NCI-H446 (cell line): ENCODE measurements around the gene ITSN2.

Source experiments
- DNase-seq, 2 experiments: peaks; one replicate each; lab custom pipeline; 2025; lab: John Stamatoyannopoulos, UW

Gene ITSN2

DNA sequence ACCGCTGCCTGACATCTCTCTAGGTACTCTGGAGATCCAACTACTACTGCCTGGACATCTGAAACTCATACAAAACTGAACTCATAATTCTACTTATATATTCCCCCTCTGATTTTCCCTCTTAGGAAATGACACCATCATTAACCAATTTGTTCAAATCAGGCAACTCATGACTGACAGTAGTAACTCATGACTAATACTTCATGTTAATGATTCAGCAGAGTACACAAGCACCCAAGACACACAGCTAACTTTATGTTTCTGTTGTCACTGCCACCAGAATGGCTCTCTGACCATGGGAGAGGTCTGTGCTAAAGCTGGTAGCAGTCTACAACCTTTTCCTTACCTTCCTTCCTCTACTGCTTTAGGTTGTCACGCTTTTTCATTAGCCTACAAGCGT is 91.1 kb downstream of the ITSN2 start:
- no peak for DNase-seq

DNA sequence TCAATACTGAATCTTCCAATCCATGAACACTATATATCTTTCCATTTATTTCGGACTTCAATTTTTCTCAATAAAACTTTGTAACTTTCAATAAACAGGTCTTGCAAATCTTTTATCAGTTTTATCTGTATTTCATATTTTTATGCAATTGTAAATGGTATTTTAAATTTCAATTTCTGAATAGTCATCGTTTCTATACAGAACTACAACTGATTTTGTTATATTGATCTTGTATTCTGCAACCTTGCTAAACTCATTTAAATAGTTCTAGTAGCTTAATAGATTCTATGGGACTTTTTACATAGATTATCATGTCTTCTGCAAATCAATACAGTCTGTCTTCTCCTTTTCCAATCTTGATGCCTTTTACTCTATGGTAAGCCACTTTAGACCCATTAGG is 95.1 kb downstream of the ITSN2 start:
- no peak for DNase-seq

DNA sequence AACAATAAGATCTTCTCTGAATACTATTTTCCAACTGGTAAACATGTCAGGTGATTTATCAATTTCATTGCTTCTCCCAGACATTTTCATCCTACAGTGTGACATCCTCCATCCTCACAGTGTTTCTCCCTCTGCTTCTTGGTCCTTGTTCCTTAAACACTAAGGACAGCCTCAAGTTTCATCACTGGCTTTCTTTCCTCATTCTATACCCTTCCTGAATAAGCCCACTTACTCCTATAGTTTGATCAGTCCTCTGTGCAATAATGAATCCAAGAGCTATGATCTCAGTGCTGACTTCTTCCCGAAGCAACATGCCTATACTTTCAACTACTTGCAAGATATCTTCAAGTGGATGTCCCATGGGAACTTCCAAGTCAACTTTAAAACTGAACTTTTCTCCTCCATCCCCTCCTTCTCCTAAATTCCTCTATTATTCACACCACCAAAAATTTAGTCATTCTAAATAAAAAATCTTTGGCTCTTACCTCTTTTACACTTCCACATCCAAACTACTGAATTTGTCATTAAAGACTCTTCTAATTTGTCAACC is 97.8 kb downstream of the ITSN2 start:
- no peak for DNase-seq

DNA sequence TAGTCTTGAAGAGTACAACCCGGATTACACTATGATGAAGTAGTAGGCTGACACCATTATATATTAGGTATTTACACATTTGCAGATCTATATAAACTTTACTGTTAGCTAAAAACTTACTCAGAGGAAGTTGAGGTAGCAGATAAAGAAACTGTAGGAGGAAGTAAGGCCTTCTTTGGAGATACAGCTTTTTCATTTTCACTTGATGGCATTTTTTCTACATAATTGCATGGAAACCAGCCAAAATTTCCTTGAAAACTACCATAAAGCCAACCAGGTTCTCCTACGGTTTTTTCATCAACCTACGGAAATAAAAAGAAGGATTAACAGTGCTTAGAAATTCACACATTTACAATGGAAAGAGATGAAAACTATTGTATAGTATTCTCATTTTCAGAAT is 98.9 kb downstream of the ITSN2 start:
- DNase-seq, result no peak

DNA sequence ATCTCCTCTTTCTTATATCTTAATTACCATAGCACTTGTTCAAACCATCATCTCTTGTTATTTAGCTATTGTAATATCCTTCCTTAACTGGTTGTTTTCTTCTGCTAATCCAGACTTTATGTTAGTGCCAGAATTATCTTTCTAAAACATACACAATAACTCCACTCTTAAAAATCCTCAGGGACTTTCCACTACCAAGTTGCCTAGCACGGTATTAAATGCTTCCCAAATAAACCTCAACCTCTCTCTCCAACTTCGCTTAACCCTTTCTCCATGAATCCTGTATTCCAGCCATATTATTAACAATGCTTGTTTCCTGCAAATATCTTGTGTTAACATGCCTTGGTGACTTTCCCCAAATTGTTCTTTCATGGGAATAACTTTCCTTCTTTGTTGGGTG is 101.0 kb downstream of the ITSN2 start:
- no peak for DNase-seq

DNA sequence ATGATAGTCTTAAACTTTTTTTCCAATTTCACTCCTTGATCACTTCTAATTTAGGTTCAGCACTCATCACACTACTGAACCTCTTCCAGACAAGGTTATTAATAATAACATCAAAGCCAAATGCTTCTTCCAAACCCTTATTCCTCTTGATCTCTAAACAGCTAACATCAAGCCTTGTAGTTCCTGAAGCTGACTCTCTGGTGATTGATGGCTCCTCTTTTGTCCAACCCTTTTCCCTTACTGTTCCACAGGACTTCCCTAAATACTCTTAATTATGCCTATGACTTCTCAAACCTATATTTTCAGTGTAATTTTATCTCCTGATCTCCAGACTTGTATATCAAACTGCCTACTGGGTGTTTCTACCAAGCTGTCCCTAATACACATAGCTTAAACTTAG is 101.6 kb downstream of the ITSN2 start:
- no peak for DNase-seq

DNA sequence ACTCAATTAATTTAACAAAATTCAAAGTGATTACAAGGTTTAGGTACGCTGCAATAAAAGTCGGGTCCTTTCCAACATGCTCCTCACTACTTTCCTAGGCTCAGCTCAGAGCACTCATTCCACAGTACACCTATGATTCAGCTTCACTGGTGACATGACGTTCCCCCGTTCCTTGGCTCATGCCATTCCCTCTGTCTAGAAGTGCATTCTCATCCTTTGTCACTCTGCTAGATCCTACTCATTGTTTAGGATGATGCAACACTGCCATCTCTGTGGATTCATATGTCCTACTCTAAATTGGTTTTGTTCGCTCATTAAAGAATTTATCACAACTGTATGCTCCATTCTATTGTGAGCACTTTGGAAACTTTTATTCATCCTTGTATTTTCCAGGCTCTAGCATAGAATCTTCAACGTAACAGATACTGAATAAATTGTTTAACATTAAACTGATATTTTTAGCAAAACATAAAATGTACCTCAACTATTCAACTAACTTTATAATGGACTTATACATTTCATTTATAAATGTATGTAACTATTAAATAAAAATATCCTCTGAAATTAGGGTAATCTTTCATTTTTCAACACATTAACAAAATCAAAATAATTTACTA is 106.9 kb downstream of the ITSN2 start:
- DNase-seq, result no peak

DNA sequence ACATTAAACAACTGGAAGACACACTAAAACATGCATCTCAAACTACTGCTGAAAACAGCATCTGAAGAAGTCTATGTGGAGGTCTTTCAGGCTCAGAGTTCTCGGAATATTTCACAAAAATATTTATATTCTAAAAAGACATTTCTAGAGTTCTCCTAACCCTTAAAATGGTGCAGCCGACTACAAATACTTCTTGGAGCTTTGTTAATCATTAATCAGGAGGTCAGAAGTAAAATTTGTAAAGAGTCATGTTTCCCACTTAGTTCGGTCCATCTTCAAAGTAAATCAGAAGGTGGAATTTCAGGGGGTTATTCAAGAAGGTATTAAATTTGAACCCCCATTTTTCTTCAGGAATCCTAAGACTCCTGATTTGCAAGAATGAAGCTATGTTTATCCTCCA is 112.7 kb downstream of the ITSN2 start:
- DNase-seq, result no peak

DNA sequence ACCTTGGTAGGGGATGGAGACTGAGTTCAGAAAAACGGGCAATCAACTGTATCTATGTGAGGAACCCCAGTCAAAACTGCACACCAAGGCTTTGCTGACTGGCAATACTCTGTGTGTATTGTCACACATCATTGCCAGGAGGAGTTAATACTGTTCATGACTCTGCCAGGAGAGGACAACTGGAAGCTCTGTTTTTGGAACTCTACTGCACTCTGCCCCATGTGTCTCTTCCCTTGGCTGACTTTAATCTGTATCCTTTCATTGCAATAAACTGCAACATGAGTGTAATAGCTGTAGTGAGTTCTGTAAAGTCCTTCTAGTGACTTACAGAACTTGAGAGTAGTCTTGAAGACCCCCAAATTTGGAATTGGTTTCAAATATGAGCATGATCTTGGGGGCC is 113.2 kb downstream of the ITSN2 start:
- no peak for DNase-seq

DNA sequence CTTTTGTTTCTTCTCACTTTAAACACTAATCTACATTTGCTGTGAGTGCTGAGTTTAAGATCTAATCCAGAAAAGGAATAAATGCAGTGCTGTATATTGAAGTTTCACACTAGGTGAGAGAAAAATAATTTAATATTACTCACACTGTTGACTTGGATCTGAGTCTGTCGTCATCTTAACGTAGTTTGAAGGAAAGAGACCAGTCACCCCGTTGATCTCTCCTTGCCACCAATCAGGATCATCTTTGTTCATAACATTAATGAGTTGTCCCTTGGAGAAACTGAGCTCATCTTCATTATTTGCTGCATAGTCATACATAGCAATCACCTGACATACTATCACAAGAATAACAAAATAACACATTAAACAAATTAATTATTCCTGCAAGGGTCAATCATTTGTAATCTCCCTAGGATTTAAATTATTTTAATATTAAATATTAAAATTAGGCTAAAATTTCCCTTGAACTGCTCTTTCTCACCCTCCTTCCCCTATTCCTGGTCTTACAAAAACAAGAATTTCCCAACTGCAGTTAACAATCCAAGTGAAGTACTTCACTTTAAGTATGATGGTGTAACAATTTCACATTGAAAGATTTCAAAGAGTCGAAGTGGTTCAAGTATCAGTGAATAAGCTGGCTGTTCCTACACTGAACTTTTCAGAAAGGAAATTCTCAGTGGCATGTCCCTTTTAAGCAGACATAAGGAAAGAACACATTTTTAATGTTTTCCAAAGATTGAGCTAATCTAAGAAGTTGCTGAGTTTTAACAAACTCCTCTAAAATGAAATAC is 114.2 kb downstream of the ITSN2 start:
- no peak for DNase-seq

DNA sequence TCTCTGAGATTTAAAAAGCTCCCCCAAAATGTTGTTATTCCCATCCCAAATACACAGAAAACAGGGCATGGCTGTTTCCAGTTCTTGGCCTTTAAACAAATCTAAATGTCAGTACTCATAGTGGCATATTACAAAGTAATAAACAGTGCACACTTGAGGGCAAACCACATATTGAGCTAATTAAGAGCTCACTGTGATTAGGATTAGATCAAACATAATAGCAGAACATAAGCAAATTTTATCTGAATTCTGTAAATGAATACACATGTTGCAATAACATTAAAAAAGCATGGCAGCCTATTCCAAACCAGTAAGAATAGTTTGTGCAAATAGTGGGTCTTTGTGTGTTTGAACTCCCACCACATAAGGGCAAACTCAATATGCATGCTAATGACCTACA is 118.8 kb downstream of the ITSN2 start:
- no peak for DNase-seq

DNA sequence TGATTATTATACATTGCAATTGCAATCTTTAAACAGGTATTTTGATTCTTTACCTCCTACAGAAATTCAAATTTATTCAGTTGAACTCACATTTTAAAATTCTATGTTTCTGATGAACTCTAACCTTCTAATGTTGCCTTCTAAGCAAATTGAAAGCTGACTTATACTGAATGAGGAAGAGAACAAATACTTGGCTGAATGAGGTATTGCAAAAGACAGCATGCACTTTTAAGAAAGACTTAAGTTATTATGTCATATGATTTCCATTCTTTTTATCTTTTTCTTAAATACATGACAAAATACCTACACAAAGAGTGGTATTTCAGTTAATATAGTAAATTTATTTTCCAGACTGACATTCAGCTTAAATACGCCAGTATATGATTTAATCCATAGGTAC is 120.8 kb downstream of the ITSN2 start:
- DNase-seq, result no peak

DNA sequence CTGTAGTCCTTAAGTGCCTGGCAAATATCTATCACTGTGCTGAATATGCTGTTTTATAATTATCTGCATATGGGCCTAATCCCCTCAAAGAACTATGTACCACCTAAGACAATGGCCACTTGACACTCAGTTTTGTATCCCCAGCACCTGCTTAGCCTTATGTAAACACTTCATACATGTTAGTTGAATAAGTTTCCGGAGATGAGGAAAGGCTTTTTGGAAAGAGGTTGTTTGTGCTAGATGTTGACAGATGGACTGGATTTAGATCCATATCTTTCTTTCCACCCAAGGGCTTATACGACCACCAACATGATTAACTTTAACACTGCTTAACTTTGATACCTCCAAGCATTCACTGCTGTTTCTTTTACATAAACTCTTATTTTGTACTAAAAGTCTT is 122.2 kb downstream of the ITSN2 start:
- no peak for DNase-seq

DNA sequence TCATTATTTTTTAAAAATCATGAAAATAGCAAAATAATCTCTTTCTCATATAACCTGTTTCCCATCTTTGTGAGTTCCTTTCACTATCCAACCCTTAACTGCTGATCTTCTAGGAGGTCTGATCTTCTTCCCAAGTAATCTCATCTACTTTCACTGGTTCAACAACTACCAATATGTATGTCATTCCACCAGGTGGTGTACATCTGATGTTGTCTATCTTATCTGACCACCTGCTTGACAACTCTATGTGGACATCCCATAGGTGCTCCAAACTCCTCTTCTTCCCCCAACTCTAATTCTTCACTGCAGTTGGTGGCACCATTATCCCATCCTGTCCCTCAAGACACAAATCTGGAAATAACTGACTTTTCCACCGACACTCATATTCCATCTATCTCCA is 123.0 kb downstream of the ITSN2 start:
- no peak for DNase-seq

DNA sequence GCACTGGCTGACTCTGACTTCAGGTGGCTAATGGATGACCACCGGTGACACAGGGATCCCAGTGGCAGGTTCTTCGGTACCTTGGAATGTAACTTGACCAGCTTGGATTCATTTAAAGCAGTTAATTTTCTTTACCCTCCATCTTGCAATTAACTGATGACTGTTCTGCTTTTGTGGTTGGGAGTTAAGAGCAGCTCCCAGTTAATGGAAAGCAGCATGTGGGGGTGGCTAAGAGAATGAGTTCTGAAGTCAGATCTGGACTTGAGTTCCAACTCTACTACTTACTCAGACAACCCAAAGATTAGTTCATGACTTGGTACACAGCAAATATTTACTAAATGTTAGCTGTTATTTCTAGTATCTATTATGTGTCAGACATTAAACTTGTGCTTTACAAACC is 127.0 kb downstream of the ITSN2 start:
- DNase-seq, result no peak

DNA sequence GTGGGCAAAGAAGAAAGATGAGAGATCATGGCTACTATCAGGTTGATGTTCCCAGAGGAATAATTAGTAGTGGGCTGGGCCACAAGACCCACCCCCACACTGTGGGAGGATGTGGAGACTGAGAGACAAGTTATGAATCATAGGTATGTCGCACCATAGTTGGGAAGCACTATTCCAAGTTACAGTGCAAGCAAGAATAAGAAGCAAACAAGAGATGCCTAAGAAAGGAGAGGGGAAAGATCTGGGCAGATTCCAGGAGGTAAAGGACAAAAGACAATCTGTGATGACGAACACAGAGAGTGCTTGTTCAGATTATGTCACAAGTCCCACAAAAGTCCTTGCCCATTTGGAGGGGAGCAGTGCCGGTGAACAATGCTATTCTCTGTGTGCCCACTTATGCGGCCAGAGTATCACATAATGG is 128.9 kb downstream of the ITSN2 start:
- no peak for DNase-seq

DNA sequence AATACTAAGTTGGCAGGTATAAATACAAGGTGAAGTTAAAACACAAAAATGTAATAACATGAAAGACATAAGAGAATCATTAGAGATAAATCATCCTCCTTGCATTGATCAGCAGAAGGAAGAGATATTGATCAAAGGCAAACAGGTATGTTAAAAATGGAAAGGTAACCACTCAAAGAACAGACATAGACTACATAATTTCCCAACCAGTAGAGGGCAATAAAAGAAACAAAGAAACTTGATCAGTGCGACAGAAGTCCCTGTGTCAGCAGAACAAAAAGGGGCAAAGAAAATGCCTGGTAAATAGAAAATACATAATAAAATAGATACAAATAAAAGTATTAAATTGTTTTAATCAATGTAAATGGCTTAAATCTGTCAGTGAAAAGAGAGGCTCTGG is 131.9 kb downstream of the ITSN2 start:
- no peak for DNase-seq

DNA sequence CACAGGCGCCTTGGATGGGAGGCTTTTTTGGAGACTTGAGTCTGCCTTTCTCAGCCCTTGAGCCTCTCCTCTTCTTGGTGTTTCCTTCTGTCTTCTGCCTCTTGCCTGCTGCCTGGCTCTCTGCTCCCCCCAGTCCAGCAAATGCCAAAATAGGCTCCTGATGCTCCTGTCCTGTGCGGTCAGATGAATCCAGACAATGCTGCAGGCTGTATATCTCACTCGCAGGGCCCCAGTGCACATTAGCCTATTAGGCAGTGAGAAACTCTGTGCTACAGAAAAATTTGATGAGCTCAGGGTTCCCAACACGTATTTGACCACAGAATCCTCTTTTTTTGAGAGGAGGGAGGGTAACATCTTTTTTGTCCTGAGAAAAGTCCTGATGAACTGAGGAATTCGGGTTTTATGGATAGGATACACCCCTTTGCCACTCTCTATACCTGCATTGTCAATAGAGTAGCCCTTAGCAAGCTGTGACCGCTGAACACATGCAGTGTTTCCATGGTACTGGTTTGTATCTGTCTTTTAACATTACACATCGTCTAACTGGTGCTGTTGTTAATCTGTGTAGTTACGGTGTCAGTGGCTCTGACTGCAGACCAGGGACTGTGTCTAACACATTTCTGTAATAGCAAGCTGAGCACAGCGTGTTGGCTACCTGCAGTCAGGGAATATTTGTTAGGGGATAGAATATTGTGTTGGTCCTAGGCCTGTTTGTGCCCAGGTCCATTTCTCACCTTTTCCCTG is 134.7 kb downstream of the ITSN2 start:
- no peak for DNase-seq

DNA sequence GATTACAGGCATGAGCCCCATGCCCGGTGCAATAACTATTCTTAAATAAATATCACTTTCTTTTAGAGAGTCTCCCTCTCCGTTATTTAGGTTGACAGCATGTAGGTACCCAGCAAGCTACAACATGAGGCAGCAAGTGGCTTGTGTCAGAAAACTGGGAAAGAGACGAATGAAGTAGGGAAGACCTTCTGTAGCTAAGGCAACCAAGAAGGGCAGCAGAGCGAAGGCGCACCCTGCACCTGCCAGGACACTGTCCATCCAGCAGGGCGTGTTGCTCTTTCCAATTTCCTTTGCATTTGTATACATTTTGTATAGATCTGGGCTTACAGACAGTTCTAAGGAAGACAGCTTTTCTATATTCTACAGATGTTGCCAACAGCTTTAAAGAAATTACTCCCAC is 137.4 kb downstream of the ITSN2 start:
- no peak for DNase-seq

DNA sequence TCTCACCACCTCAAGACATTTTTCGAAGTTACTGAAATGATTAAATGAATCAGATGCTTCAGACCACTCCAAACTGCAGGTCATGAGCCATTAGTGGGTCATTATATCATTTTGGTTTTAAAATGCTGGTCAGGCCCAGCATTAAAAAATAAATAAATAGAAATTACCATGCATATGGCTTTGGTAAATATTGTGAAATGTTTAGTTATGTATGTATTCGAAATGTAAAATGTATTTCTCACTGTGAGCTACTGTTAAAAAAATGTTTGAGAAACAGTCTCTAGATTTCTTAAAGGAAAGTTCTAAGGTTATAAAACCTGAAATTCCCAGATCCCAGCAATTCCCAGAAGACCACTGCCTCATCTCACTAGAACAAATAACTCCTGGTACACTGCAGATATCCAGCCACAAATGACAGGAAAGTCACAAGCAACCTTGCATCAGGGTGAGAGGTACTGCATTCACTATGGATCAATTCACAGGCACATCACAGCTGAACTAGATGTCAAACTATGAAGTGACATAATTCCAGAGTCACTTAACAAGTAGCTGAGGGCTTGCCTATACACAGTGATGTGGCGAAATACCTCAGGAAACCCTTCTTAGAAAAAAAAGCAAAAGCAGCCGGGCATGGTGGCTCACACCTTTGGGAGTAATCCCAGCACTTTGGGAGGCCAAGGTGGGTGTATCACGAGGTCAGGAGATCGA is 138.8 kb downstream of the ITSN2 start:
- DNase-seq, result no peak

DNA sequence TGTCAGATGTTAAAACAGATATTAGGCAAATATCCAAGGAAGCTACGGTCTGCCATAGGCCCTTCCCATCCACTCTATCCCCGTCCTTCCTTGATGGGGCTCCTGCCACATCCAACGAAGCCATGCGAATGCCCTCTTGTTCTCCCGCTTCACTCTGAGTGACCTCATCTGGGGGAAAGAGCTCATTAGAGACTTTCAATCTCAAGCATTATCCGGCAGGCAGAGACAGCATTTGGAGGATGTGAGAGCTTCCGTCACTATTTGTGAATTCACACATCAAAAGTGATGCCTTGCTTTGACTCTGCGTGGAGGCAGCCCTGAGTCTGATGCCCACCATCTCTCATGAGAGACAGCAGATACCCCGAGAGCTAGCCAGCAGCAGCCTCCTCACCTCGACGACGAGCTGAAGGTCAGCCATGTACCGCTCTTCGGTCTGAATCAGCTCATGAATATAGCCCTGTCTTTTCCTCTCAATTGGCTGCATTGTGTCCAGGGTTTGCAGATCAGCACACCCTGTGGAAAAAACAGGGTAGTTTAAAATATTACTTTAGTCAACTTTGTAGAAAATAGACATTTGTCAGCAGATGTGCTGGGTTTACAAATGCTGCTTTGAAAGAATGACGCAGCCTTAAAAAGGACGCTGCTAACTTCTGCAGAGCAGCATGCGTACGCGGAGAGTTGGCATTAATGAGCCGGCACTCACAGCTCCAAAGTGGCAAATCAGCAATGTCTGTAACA is 139.6 kb downstream of the ITSN2 start:
- DNase-seq, result no peak

DNA sequence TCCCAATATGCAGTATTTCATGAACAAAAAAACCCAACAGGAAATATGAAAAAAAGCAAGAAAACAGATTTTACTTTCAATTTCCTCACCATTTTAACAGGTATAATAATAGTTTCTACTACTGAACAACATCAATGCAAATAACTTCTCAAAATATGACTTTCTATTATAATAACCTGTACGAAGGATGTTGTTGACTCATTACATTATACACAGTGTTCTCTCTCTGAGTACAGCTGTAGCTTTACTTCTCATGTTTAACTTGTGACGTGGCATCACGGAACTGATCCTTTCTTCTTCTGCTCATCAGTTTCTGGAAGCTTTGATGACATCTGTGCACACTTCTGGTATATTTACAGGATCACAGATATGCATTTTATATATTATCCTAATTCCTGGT is 145.5 kb downstream of the ITSN2 start:
- no peak for DNase-seq
